Body of pancreas (tissue), 4 donors: Measurements from ENCODE around the gene THPO.

Experiments used
- CTCF ChIP-seq, 7 experiments: fragments of 450-650 bp in 4 of 7; fragments of 200-600 bp in 3 of 7; sonication (generic) in 3 of 7; IDR thresholded peaks; one replicate each; pipeline ENCODE4 v1.5.1; 2016 to 2019; ENCODE audit warnings: antibody characterized with exemption in 7 of 7
- POLR2A ChIP-seq, 3 donors: fragments of 450-650 bp; IDR thresholded peaks; one replicate each; pipeline ENCODE4 v1.6.1; 2016; ENCODE audit warnings: antibody characterized with exemption in 3 of 3, mild to moderate bottlenecking in 2 of 3

- TF ChIP-seq CTCF (IDR thresholded peaks at IDR 0.05) (no peak), POLR2A (IDR thresholded peaks at IDR 0.05) (no peak)
Measured at GRCh38 chr3:184386047-184386806, 8.2 kb upstream of the THPO start.
